Astrocyte (in vitro differentiated cells and primary cell): ENCODE results near the gene GOLGA5.

Source experiments
- CTCF ChIP-seq: IDR thresholded peaks from 2 replicates; pipeline ENCODE4 v1.5.1; 2011; ENCODE audit warnings: low read depth, mild to moderate bottlenecking, inconsistent platforms, low read length, moderate library complexity; ENCODE audit not compliant: insufficient read depth
- EZH2 ChIP-seq: IDR thresholded peaks from 2 replicates; pipeline ENCODE4 v1.6.1; 2012; ENCODE audit warnings: mild to moderate bottlenecking, low read length, inconsistent platforms; ENCODE audit not compliant: insufficient read depth

DNA sequence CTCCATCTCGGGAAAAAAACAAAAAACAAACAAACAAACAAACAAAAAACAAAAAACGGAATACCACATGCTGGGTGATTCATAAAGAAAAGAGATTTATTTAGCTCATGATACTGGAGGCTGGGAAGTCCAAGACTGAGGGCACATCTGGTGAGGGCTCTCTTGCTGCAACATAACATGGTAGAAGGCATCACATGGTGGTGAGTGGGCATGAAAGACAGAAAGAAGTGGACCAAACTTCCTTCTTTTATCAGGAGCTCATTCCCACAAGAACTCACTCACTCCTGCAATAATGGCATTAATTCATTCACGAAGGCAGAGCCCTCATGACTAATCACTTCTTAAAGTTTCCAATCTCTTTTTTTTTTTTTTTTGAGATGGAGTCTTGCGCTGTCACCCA, 37.7 kb upstream of the GOLGA5 start:
- no peak for TF ChIP-seq CTCF
- TF ChIP-seq EZH2 = no peak
